ENCODE measurements around the gene P3H2. TPM values are rescaled to one million over a fixed set of nuclear protein-coding genes. Genes with fewer than 3 reads are reported as not detected.

P3H2 gene
- total and polyA plus RNA-seq, 9 of the 15 experiments (the other 6 are each of a cell fraction or from before 2014, with no cell fraction given), result 0.04 to 0.26 (median 0.22) TPM; not detected in 6

- in situ Hi-C loops (cut with MboI) (no loop called here), intact Hi-C loops (cut with micrococcal nuclease) (no loop called here)
- no peak overlapping the region for H3K27ac ChIP-seq (ENCODE audit: extremely low read depth, low read depth, low read length)
- no peaks in the 10 kb centered on the region for H3K9me1 ChIP-seq (ENCODE audit: control insufficient read depth, insufficient read depth, low read length)
- CTCF ChIA-PET (ENCODE audit: low intra/inter-chr PET ratio), result no interaction called here
- no peak overlapping the region for H3K4me3 ChIP-seq
- no peak overlapping the region for H3K9ac ChIP-seq (ENCODE audit: insufficient read depth in 1 of 2, low read depth in 2 of 2, low read length in 2 of 2)
- ATAC-seq (no peak), DNase-seq (ENCODE audit: extremely low read depth in 1 of 4, low spot score in 3 of 4) (no peak), FAIRE-seq (no peak)
- no peak overlapping the region for H3K4me2 ChIP-seq (ENCODE audit: insufficient read depth, low read length)
- TF ChIP-seq ZNF354B (CRISPR knock-in tag; IDR thresholded peaks at IDR 0.05), result no peak
- TF ChIP-seq ZBTB49 (CRISPR knock-in tag; IDR thresholded peaks at IDR 0.05; ENCODE audit: borderline replicate concordance), result no peak
- no peak for TF ChIP-seq BHLHE40 (IDR thresholded peaks at IDR 0.05; ENCODE audit: low read length)
- no TSS peak for BruUV-seq (replicated peaks)
- POLR2A ChIA-PET, result no interaction called here
- H3K9me3 ChIP-seq (replicated peaks; ENCODE audit: control insufficient read depth, insufficient read depth, low read depth, low read length), result no peaks in the 10 kb centered on the region
- H3K36me3 ChIP-seq (ENCODE audit: control insufficient read depth, insufficient read depth, low read length), result no peaks in the 10 kb centered on the region
- no peaks in the 10 kb centered on the region for H3K27me3 ChIP-seq (ENCODE audit: control insufficient read depth in 2 of 2, insufficient read depth in 2 of 2, low read length in 2 of 2)
- H2AFZ ChIP-seq (ENCODE audit: low read depth, low read length), result no peak overlapping the region
- no peaks in the 10 kb centered on the region for H4K20me1 ChIP-seq (replicated peaks; ENCODE audit: control insufficient read depth, insufficient read depth, low read length)
- no peaks in the 10 kb centered on the region for H3K4me1 ChIP-seq (replicated peaks in 1 of 2; ENCODE audit: control insufficient read depth in 2 of 2, insufficient read depth in 2 of 2, low read length in 2 of 2)
- H3K79me2 ChIP-seq (ENCODE audit: control insufficient read depth, insufficient read depth, low read length), result no peaks in the 10 kb centered on the region
These were observed 212.1 kb downstream of the P3H2 start for GRCh38 chr3:189908646-189909045.

GRCh38 chr3:189907803-189908202, 212.9 kb downstream of the P3H2 start:
- no TSS peak for BruUV-seq (replicated peaks)
- H3K27me3 ChIP-seq (ENCODE audit: control insufficient read depth in 2 of 2, insufficient read depth in 2 of 2, low read length in 2 of 2), result no peaks in the 10 kb centered on the region
- H4K20me1 ChIP-seq (replicated peaks; ENCODE audit: control insufficient read depth, insufficient read depth, low read length), result no peaks in the 10 kb centered on the region
- H3K4me3 ChIP-seq, result no peak overlapping the region
- DNase-seq (ENCODE audit: extremely low read depth in 1 of 4, low spot score in 3 of 4) (no peak), FAIRE-seq (no peak), ATAC-seq (no peak)
- no peak overlapping the region for H2AFZ ChIP-seq (ENCODE audit: low read depth, low read length)
- H3K9me1 ChIP-seq (ENCODE audit: control insufficient read depth, insufficient read depth, low read length), result no peaks in the 10 kb centered on the region
- no peak overlapping the region for H3K9ac ChIP-seq (ENCODE audit: insufficient read depth in 1 of 2, low read depth in 2 of 2, low read length in 2 of 2)
- intact Hi-C loops (cut with micrococcal nuclease) (no loop called here), in situ Hi-C loops (cut with MboI) (no loop called here)
- 0% methylated on average over 6 of the region's 6 CpGs for WGBS (ENCODE audit: insufficient coverage, low coverage, missing lambda C conversion rate)
- no peak overlapping the region for H3K27ac ChIP-seq (ENCODE audit: extremely low read depth, low read depth, low read length)
- H3K4me1 ChIP-seq (replicated peaks in 1 of 2; ENCODE audit: control insufficient read depth in 2 of 2, insufficient read depth in 2 of 2, low read length in 2 of 2), result no peaks in the 10 kb centered on the region
- H3K36me3 ChIP-seq (ENCODE audit: control insufficient read depth, insufficient read depth, low read length), result no peaks in the 10 kb centered on the region
- no peaks in the 10 kb centered on the region for H3K9me3 ChIP-seq (replicated peaks; ENCODE audit: control insufficient read depth, insufficient read depth, low read depth, low read length)
- no peak overlapping the region for H3K4me2 ChIP-seq (ENCODE audit: insufficient read depth, low read length)
- no peaks in the 10 kb centered on the region for H3K79me2 ChIP-seq (ENCODE audit: control insufficient read depth, insufficient read depth, low read length)
- ChIA-PET POLR2A (no interaction called here), CTCF (ENCODE audit: low intra/inter-chr PET ratio) (no interaction called here)
- TF ChIP-seq KLF6 (CRISPR knock-in tag; IDR thresholded peaks at IDR 0.05; ENCODE audit: borderline replicate concordance), result no peak
- no peak for TF ChIP-seq ETS1 (conservative IDR thresholded peaks at IDR 0.05; ENCODE audit: control insufficient read depth, low read depth, low read length)
- no peak for TF ChIP-seq KAT7 (CRISPR knock-in tag; IDR thresholded peaks at IDR 0.05; ENCODE audit: borderline replicate concordance)
- no peak for TF ChIP-seq DNMT1 (IDR thresholded peaks at IDR 0.05)
- no peak for TF ChIP-seq SMAD3 (CRISPR knock-in tag; conservative IDR thresholded peaks at IDR 0.05)
- no peak for TF ChIP-seq MAX (CRISPR knock-in tag; IDR thresholded peaks at IDR 0.05)
- TF ChIP-seq PTTG1 (tag; IDR thresholded peaks at IDR 0.05; ENCODE audit: low read depth), result no peak
- no peak for TF ChIP-seq ZNF695 (CRISPR knock-in tag; IDR thresholded peaks at IDR 0.05)
- TF ChIP-seq GTF2F1 (IDR thresholded peaks at IDR 0.05; ENCODE audit: low read depth, low read length), result no peak
- TF ChIP-seq DDX20 (tag; IDR thresholded peaks at IDR 0.05; ENCODE audit: low read depth), result no peak
